ENCODE measurements around the gene ELL2. TPM values are rescaled to one million over a fixed set of nuclear protein-coding genes. Genes with fewer than 3 reads are reported as not detected.

ELL2 gene
- polyA plus RNA-seq, 1 of the 3 experiments (the other 2 are of a cell fraction), result 18.4 TPM

GRCh38 chr5:95881833-95882232 lies 79.8 kb downstream of the ELL2 start:
- no peak overlapping the region for H3K4me2 ChIP-seq
- POLR2A ChIA-PET, result no interaction called here
- no peak overlapping the region for H2AFZ ChIP-seq (ENCODE audit: low read depth)
- H3K9ac ChIP-seq, result no peak overlapping the region
- no peak overlapping the region for H3K27ac ChIP-seq (ENCODE audit: low read depth in 2 of 2, low read length in 1 of 2)
- no peaks in the 10 kb centered on the region for H3K27me3 ChIP-seq (ENCODE audit: insufficient read depth)
- no peak overlapping the region for H3K4me3 ChIP-seq (ENCODE audit: low read depth in 2 of 2, low read length in 1 of 2)
- H3K4me1 ChIP-seq (ENCODE audit: control insufficient read depth in 1 of 2, insufficient read depth in 2 of 2, low read depth in 1 of 2, low read length in 1 of 2), result no peaks in the 10 kb centered on the region; a peak in 1 of 4 replicates
- H3K36me3 ChIP-seq (replicated peaks in 1 of 2; ENCODE audit: control insufficient read depth in 1 of 2, insufficient read depth in 2 of 2, low read length in 1 of 2), result peaks cover 21 to 28% of the 10 kb centered on the region in 2 experiments
- WGBS (ENCODE audit: low lambda C conversion rate), result 95% methylated on average over 5 of the region's 5 CpGs
- no peaks in the 10 kb centered on the region for H3K79me2 ChIP-seq (ENCODE audit: insufficient read depth)
- no peak for TF ChIP-seq IRF3 (IDR thresholded peaks at IDR 0.05; ENCODE audit: low read depth, low read length)
- no peak for TF ChIP-seq CTCF (IDR thresholded peaks at IDR 0.05)
- TF ChIP-seq MXI1 (IDR thresholded peaks at IDR 0.05; ENCODE audit: low read depth, low read length), result no peak
- no peak for TF ChIP-seq MAX (IDR thresholded peaks at IDR 0.05; ENCODE audit: low read depth)
- no peak for TF ChIP-seq GATA2 (CRISPR knock-in tag; IDR thresholded peaks at IDR 0.05)
- TF ChIP-seq GABPA (IDR thresholded peaks at IDR 0.05; ENCODE audit: low read depth), result no peak
- TF ChIP-seq ELF1 (IDR thresholded peaks at IDR 0.05), result no peak
- TF ChIP-seq YY1 (IDR thresholded peaks at IDR 0.05; ENCODE audit: low read depth), result no peak
- TF ChIP-seq RCOR1 (IDR thresholded peaks at IDR 0.05; ENCODE audit: low read length), result no peak
- no peak for TF ChIP-seq POLR2AphosphoS5 (IDR thresholded peaks at IDR 0.05; ENCODE audit: low read depth, low read length)
- no peak for TF ChIP-seq RFX5 (IDR thresholded peaks at IDR 0.05; ENCODE audit: low read length)
- TF ChIP-seq FOXJ3 (CRISPR knock-in tag; IDR thresholded peaks at IDR 0.05), result no peak
- no peak for TF ChIP-seq JUND (IDR thresholded peaks at IDR 0.05)
- no peak for TF ChIP-seq EZH2phosphoT487 (IDR thresholded peaks at IDR 0.05; ENCODE audit: borderline replicate concordance, low read depth)
- no peak for TF ChIP-seq CHD2 (IDR thresholded peaks at IDR 0.05; ENCODE audit: low read length, partially characterized antibody)
- TF ChIP-seq NFIC (IDR thresholded peaks at IDR 0.05; ENCODE audit: borderline replicate concordance), result no peak
- TF ChIP-seq PBX3 (IDR thresholded peaks at IDR 0.05), result no peak
- TF ChIP-seq USF2 (IDR thresholded peaks at IDR 0.05; ENCODE audit: borderline replicate concordance, low read depth, low read length), result no peak
- no peak for TF ChIP-seq RXRA (IDR thresholded peaks at IDR 0.05; ENCODE audit: borderline replicate concordance, low read depth)
- no peak for TF ChIP-seq REST (IDR thresholded peaks at IDR 0.05; ENCODE audit: low read depth, low read length)
- H3K9me2 ChIP-seq, result no peaks in the 10 kb centered on the region
- no peak for DNase-seq
- peaks cover 28% of the 10 kb centered on the region for H3F3A ChIP-seq (replicated peaks; ENCODE audit: insufficient read depth)
- no peaks in the 10 kb centered on the region for H4K20me1 ChIP-seq (ENCODE audit: insufficient read depth)
- H3K9me3 ChIP-seq, result no peaks in the 10 kb centered on the region
- CTCF ChIA-PET, result interaction anchor here (0.8 kb wide), 1 partner anchor 9 kb away, joined by 4 read pairs; no protein-coding TSS in a partner anchor

All from SK-N-SH (cell line).